GM10847 (cell line): Measurements from ENCODE around the gene CYTH3.

Experiments
- POLR2A ChIP-seq: IDR thresholded peaks from 2 replicates; pipeline ENCODE4 v1.6.1; 2011; ENCODE audit not compliant: insufficient read length; ENCODE audit errors: extremely low read depth

Gene CYTH3

DNA sequence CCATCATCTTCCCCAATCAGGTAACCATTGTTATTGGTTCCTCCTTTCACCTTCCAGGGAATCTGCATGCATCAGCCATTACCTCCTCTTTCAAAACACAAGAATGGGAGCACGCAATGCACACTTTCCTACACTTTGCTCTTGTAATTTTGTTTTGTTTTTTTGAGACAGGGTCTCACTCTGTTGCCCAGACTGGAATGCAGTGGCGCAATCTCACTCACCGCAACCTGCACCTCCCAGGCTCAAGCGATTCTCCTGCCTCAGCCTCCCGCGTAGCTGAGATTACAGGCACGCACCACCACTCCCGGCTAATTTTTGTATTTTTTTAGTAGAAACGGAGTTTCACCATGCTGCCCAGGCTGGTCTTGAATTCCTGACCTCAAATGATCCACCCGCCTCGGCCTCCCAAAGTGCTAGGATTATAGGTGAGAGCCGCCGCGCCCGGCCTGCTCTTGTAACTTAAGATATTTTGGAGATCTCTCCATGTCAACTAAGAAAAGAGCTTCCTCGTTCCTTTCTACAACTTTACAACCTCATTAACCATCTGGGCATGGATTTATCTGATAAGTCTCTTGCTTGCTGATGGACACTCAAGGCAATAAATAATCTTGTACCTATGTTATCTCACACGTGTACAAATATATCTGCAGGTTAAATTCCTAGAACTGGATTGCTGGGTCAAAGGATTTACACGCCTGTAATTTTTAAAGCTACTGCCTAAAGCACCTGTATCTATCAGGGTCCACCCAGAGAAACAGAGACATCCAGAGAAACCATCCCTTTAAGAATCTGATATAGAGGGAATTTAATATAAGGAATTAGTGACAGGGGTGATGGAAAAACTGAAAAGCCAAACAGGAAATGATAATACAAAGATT lies 4.2 kb downstream of the CYTH3 start:
- no peak for TF ChIP-seq POLR2A

DNA sequence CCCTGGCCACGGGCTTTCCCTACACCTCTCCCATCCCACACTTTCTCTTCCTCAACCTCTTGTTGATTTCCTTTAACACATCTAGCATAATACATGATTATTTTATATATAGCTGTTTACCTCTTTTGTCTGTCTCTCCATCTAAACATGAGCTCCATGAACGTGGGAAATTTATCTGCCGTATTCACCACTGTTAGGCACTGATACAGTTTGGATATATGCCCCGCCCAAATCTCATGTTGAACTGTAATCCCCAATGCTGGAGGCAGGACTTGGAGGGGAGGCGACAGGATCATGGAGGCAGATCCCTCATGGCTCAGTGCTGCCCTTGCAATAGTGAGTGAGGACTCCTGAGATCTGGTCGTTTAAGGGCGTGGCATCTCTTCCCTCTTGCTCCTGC lies 5.7 kb downstream of the CYTH3 start:
- TF ChIP-seq POLR2A: no peak

DNA sequence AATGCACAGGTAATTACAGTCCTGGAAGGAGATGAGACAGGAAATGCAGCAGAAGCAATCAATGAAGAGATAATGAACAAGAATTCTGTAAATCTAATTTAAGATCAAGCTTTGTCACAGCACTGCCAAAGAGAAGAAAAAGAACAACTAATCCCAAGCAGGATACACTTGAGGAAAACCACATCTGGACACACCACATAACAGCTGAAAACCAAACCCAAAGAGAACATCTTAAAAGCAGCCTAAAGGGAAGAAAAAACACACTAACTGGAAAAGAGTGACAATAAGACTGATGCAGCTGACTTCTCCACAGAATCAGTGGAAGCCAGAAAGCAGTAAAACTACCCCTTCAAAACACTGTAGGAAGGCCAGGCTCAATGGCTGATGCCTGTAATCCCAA lies 10.2 kb downstream of the CYTH3 start:
- TF ChIP-seq POLR2A: no peak

DNA sequence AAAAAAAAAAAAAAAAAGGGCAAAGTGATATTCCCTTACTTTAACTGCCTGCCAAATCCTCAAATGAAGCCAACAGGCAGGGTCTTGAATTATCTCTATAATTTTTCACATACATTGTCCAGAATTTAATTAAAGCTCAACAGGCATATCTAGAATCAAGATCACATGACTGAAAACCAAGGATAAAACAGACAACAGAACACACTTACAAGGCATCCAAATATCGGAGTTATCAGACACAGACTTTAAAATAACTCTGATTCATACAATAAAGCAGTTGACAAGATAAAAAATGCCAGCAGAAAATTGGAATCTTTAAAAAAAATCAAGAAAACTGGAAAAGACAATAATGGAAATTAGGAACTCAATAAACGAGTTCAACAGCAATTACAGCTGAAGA lies 10.7 kb downstream of the CYTH3 start:
- no peak for TF ChIP-seq POLR2A

DNA sequence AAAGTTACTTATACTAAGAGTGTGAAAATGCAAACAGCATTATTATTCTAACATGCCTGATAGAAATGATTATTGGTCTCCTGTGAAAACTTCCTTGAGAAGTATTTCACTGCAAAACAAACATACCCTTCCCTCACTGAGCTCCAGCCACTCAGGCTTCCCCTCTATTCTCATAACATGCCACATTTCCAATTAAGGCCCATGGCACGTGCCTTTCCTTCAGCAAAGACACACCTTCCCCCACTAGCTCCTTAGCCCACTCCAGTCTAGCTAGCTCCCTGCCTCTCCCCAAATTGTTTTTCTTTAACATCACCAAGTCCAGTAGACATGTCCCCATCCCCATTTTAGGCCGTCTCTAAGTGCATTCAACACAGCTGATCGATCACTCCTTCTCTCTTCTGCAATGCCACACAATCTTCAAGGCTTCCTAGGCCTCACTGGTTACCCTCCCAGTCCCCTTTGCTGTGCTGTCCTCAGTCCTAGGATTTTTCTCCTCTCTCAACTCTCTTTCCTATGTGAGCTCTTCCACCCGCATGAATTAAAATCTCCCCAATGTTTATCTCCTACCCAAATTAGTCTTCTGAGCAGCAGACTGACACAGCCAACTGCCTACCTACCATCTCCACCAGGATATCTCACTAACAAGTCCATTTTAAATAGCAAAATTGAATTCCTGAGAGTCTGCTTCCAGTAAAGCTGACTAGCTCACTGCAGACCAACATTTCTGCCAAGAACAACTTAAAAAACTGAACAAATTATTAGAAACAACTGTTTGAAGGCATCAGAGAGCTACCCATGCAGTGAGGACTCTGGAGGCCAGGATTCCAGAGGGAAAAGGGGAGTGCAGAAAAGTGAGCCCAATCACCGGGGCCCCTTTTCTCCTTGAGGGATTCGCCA lies 11.9 kb downstream of the CYTH3 start:
- no peak for TF ChIP-seq POLR2A

DNA sequence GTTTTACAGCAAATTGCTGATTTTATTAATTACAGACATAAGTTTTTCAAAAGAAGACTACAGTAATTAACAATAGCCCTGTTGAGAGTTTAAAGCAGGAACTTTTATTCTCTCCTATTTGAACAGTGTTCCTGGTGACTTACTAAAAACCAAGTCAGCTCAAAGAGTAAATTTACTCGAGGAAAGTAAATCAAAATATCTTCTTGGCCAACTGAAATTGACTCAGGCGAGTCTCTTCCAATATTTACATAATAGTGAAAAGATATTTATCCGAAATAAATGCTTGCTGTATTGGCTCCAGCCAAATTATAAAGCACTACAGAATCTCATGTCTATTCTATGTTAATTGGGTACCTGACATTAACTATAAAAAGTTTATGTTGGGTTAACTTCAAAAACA lies 13.2 kb downstream of the CYTH3 start:
- TF ChIP-seq POLR2A: no peak

DNA sequence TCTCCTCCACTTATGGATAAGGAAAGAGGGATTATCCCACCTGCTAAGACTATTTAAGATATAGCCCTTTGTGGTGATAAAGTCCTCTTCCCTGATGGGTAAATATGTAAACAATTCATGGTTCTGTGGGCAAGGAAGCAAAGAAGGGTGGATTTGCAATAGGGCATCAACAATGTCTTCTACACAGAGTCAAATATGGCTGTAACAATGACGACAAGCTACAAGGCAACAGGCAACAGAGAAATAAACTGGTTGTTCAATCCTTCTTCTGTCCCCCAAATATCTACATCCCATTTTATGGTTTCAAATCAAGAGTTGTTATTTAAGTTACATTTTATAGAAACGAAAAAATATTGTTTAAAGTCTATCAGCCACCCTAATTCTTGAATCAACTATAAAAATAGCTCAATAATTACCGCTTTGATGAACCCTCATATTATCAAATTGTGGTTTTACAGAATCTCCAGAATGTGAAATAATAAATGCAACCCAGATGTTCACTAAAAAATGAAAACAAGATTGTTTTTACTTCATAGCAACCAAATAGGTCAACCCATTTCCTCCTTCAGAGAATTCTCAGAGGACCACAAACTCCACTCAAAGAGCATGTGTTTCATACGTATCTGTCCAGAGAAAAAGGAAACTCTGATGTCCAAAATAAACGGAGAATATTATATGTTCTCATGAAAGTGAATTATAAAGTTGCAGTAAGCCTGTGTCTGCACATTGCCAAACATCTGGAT lies 13.8 kb downstream of the CYTH3 start:
- no peak for TF ChIP-seq POLR2A

DNA sequence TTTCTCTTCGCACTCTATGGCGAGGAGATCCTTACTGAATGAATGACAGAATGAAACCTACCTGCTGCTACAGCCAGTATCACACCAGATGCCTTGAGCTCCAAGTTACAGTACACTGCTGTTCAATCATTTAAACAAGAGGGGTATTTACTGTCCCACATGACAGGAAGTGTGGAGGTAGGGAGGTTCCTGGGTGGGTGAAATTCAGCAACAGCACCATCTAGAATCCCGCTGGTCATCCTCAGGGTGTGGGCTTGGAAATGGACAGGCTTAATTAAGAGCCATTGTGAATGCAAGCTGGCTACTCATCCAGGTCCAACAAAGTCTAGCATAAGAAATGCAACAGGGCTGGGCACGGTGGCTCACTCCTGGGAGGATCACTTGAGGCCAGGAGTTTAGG lies 14.7 kb downstream of the CYTH3 start:
- no peak for TF ChIP-seq POLR2A

DNA sequence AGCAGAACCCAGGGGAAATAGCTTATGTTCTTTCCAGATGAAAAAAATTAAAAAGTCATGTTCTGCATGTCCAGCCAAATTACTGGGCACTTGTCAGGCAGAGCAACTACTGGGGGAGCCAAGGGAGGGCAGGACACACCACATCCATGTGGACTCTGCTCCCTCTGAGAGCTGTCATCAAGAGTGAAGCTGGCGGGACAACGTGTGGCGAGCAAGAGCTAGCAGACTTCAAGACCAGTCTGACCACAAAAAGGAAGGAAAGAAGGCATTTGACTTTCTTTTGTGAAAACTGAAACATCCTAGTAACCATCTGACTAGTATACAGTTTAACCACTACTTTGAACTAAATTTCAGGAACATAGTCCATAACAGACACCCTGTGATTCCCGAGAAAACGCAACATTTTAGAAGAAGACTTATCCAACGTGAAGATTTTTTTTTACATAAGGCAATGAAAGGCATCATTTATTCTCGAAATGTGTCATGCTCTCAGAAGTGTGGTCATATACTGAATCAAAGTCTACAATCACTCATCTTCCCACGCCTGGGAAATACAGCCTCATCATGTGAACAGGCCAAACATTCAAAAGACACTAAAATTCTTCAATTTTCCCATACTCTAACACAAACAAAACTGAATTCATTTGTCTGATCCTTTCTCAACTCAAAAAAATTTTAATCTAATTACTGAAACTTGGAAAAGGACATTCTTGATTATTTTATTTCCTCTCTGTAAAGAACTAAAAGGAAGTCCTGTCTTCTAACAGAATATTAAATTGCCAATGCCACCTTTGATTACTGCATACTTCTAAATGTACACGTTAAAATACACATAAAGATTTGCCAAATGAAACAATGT lies 15.5 kb downstream of the CYTH3 start:
- no peak for TF ChIP-seq POLR2A

DNA sequence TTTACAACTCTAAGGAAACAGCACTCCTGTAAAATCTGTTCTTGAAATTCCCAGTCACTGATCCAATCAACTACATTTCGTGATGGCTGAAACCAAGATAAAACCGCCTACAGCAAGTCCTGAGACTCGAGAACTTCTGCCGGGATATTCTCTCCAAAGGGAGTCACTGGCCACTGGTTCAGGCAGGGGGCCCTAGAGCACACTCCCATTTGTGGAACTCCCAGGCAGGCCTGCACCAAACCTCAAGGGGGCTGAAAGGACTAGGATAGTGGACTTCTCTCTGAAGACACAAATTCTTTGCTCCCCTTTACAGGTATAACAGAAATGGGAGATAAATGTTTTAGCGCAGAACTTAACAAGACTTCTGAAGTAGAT lies 16.3 kb downstream of the CYTH3 start:
- TF ChIP-seq POLR2A: no peak

DNA sequence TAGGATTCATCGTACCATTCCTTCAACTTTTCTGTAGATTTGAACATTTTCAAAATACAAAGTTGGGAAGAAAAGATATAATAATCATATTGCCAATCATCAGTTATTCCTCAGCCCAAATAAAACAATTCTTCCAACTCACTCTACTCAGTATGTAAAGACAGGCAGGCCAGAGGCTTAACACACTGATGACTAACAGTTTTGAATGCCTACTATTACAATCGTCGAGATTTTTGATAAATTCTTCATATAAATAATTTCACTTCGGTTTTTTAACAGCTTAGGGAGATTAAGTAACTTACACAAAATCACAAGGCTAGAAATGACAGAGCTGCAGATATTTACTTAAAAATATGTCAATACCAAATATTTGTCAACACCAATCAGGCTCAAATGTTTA lies 17.6 kb downstream of the CYTH3 start:
- TF ChIP-seq POLR2A: no peak

DNA sequence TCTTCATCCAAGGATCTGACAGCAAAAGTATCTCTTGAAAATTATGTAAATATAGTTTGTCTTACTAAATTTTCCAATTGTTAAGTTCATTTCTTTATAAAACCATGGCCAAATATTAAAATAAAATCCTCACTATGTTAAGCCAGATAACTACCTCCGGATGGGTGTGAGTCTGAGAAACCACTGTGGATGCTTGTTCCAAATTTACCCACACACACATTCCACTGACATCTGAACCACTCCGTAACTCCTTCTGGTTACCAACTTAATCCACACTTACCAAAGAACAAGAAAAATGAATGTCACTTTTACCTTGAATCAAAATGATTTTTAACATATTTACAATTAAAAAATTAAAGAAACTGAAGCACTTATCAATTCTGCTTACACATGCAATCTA lies 19.7 kb downstream of the CYTH3 start:
- no peak for TF ChIP-seq POLR2A

DNA sequence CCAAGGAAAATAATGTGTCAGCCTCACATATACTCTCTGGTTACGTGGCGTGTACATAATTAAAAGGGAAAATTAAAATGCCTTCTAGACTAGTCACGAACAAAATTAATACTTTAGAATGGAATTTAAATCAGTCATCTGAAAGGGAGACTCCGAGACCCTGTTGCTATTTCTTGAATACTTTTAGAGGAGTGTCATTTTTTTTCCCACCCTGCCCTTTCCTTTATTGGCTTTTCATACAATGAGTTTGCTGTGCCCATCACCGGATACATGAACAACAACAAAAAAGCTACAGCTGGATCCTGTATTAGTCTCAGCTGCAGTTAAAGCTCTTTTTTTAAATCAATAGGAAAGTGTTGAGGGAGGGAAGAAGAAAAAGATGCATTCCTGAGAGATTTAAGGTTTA lies 20.1 kb downstream of the CYTH3 start:
- TF ChIP-seq POLR2A: no peak

DNA sequence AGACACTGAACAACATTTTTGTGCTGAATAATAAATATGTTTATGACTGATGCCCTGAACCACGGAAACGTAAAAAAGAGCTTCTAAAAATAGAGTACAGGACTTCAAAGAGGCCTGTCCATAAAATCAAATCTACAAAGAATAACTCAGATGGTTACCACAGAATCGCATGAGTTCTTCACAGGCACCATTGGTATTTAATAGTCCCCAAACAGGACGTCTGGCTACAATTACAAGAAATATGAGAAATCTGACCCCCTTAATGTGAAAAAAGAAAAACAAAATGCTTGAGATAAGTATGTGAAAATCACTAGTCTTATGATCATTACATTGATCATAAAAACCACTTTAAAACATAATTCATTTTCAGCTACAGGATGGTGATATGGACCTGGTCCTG lies 20.8 kb downstream of the CYTH3 start:
- no peak for TF ChIP-seq POLR2A
